ENCODE data around the gene TM9SF2.

DNA sequence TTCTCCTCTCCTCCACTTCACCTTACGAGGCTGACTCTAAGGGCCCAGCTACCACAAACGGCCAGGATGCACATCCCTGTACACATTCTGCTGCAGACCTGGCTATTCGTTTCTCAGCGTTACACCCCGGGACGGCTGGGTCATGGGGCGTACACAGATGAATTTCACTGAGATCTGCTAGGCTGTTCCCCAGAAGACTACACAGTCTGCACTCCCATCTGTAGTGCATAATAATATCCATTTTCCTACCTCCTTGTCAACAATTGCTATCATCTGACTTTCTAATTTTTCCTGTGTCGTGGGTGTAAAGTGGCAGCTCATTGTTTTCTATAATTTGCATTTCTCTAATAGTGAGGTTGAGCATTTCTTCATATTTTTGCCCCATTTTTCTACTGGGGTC, 85.7 kb downstream of the TM9SF2 start:
- TF ChIP-seq, protein P1, sequence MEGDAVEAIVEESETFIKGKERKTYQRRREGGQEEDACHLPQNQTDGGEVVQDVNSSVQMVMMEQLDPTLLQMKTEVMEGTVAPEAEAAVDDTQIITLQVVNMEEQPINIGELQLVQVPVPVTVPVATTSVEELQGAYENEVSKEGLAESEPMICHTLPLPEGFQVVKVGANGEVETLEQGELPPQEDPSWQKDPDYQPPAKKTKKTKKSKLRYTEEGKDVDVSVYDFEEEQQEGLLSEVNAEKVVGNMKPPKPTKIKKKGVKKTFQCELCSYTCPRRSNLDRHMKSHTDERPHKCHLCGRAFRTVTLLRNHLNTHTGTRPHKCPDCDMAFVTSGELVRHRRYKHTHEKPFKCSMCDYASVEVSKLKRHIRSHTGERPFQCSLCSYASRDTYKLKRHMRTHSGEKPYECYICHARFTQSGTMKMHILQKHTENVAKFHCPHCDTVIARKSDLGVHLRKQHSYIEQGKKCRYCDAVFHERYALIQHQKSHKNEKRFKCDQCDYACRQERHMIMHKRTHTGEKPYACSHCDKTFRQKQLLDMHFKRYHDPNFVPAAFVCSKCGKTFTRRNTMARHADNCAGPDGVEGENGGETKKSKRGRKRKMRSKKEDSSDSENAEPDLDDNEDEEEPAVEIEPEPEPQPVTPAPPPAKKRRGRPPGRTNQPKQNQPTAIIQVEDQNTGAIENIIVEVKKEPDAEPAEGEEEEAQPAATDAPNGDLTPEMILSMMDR (IDR thresholded peaks at IDR 0.05), result no peak
- TF ChIP-seq POLR2A (IDR thresholded peaks at IDR 0.05), result no peak

Data from Peyer's patch (tissue), 4 donors.